Ishikawa (cell line): ENCODE measurements around the gene CARD14.

Experiments
- CREB1 ChIP-seq: IDR thresholded peaks from 2 replicates; pipeline ENCODE4 v1.6.1; 2012; ENCODE audit warnings: low read depth
- EGR1 ChIP-seq: IDR thresholded peaks from 2 replicates; pipeline ENCODE4 v1.6.1; 2012
- EP300 ChIP-seq: IDR thresholded peaks from 2 replicates; pipeline ENCODE4 v1.6.1; 2012; ENCODE audit warnings: borderline replicate concordance
- MAX ChIP-seq: IDR thresholded peaks from 2 replicates; pipeline ENCODE4 v1.6.1; 2012
- RAD21 ChIP-seq: IDR thresholded peaks from 2 replicates; pipeline ENCODE4 v1.6.1; 2012; ENCODE audit warnings: low read depth
- REST ChIP-seq: IDR thresholded peaks from 2 replicates; pipeline ENCODE4 v1.6.1; 2012; ENCODE audit warnings: low read depth, mild to moderate bottlenecking
- TAF1 ChIP-seq: IDR thresholded peaks from 2 replicates; pipeline ENCODE4 v1.6.1; 2012; ENCODE audit warnings: low read depth, mild to moderate bottlenecking
- TCF12 ChIP-seq: IDR thresholded peaks from 2 replicates; pipeline ENCODE4 v1.6.1; 2012; ENCODE audit warnings: low read depth
- YY1 ChIP-seq: IDR thresholded peaks from 2 replicates; pipeline ENCODE4 v1.6.1; 2012; ENCODE audit warnings: low read depth
- ZBTB7A ChIP-seq: IDR thresholded peaks from 2 replicates; pipeline ENCODE4 v1.6.1; 2012; ENCODE audit warnings: low read depth
- TF ChIP-seq, protein P1 (sequence below): IDR thresholded peaks from 2 replicates; pipeline ENCODE4 v1.6.1; 2012

DNA sequence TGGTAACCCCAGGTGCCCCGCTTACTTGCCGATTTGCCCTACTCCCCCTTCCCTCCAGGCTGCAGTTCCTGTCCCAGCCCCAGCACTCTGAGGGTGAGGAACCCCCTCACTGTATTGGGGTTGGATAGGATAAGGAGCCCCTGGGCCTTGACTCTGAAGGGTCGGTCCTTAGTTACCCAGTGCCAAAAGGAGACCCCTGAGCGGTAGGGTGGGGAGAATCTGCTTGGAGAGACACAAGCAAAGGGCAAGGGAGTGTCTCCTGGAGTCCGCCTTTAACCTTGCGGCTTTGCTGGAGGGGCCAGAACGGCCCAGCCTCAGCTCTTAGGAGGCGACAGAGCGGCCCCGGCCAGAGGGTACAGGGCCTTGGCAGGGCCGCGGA is 13.0 kb downstream of the CARD14 start:
- TF ChIP-seq TAF1 (no peak), REST (no peak), ZBTB7A (no peak), MAX (no peak), RAD21 (no peak), CREB1 (no peak), YY1 (no peak), EP300 (no peak), TCF12 (no peak), EGR1 (no peak)
- TF ChIP-seq, protein P1, sequence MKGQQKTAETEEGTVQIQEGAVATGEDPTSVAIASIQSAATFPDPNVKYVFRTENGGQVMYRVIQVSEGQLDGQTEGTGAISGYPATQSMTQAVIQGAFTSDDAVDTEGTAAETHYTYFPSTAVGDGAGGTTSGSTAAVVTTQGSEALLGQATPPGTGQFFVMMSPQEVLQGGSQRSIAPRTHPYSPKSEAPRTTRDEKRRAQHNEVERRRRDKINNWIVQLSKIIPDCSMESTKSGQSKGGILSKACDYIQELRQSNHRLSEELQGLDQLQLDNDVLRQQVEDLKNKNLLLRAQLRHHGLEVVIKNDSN, result no peak
